ENCODE data around the gene OR8G1. TPM values are rescaled to one million over a fixed set of nuclear protein-coding genes. Genes with fewer than 3 reads are reported as not detected.

Gene OR8G1
- total RNA-seq, 1 donor from 2014 or later, result not detected

GRCh38 chr11:124294687-124295086 is 53.8 kb downstream of the OR8G1 start:
- DNase-seq (ENCODE audit: low read depth), result no peak
- Histone ChIP-seq H3K4me3 (ENCODE audit: low read depth, low read length) (no peak overlapping the region), H3K27me3 (ENCODE audit: control insufficient read depth, insufficient read depth, low read length) (no peaks in the 10 kb centered on the region), H3K36me3 (ENCODE audit: control insufficient read depth, insufficient read depth, low read length) (no peaks in the 10 kb centered on the region)
- TF ChIP-seq CTCF (IDR thresholded peaks at IDR 0.05; ENCODE audit: insufficient read depth, low read length, poor library complexity, severe bottlenecking), result no peak

- H3K36me3 ChIP-seq (ENCODE audit: control insufficient read depth, insufficient read depth, low read length), result no peaks in the 10 kb centered on the region
- no peaks in the 10 kb centered on the region for H3K27me3 ChIP-seq (ENCODE audit: control insufficient read depth, insufficient read depth, low read length)
- H3K4me3 ChIP-seq (ENCODE audit: low read depth, low read length), result no peak overlapping the region
- no peak for DNase-seq (ENCODE audit: low read depth)
- TF ChIP-seq CTCF (IDR thresholded peaks at IDR 0.05; ENCODE audit: insufficient read depth, low read length, poor library complexity, severe bottlenecking), result no peak
Observed at GRCh38 chr11:124296016-124296415, 55.1 kb downstream of the OR8G1 start.

GRCh38 chr11:124297921-124298320 is 57.0 kb downstream of the OR8G1 start:
- H3K4me3 ChIP-seq (ENCODE audit: low read depth, low read length), result no peak overlapping the region
- no peaks in the 10 kb centered on the region for H3K27me3 ChIP-seq (ENCODE audit: control insufficient read depth, insufficient read depth, low read length)
- DNase-seq (ENCODE audit: low read depth), result no peak
- no peak for TF ChIP-seq CTCF (IDR thresholded peaks at IDR 0.05; ENCODE audit: insufficient read depth, low read length, poor library complexity, severe bottlenecking)
- no peaks in the 10 kb centered on the region for H3K36me3 ChIP-seq (ENCODE audit: control insufficient read depth, insufficient read depth, low read length)

GRCh38 chr11:124301548-124301947 is 60.7 kb downstream of the OR8G1 start:
- no peak for TF ChIP-seq CTCF (IDR thresholded peaks at IDR 0.05; ENCODE audit: insufficient read depth, low read length, poor library complexity, severe bottlenecking)
- Histone ChIP-seq H3K36me3 (ENCODE audit: control insufficient read depth, insufficient read depth, low read length) (no peaks in the 10 kb centered on the region), H3K27me3 (ENCODE audit: control insufficient read depth, insufficient read depth, low read length) (no peaks in the 10 kb centered on the region), H3K4me3 (ENCODE audit: low read depth, low read length) (no peak overlapping the region)
- no peak for DNase-seq (ENCODE audit: low read depth)

GRCh38 chr11:124302347-124303125 is 61.6 kb downstream of the OR8G1 start:
- TF ChIP-seq CTCF (IDR thresholded peaks at IDR 0.05; ENCODE audit: insufficient read depth, low read length, poor library complexity, severe bottlenecking), result no peak

More at GRCh38 chr11:124302347-124303125, 61.6 kb downstream of the OR8G1 start:
- no peak overlapping the region for H3K4me3 ChIP-seq (ENCODE audit: low read depth, low read length)
- H3K36me3 ChIP-seq (ENCODE audit: control insufficient read depth, insufficient read depth, low read length), result no peaks in the 10 kb centered on the region
- H3K27me3 ChIP-seq (ENCODE audit: control insufficient read depth, insufficient read depth, low read length), result no peaks in the 10 kb centered on the region
- no peak for DNase-seq (ENCODE audit: low read depth)

Other genes with a start within 250 kb of the OR8G1 start
- not detected in 2 replicates for gene OR10G6, start 245.9 kb upstream of the OR8G1 start, total RNA-seq
- gene OR10G4, start 228.1 kb upstream of the OR8G1 start, total RNA-seq, result not detected in 2 replicates
- gene OR10G9, start 218.1 kb upstream of the OR8G1 start, total RNA-seq, result not detected in 2 replicates
- not detected in 2 replicates for gene OR10G8, start 214.3 kb upstream of the OR8G1 start, total RNA-seq
- gene OR10G7, start 199.8 kb upstream of the OR8G1 start, total RNA-seq, result not detected in 2 replicates
- gene VWA5A, start 125.6 kb upstream of the OR8G1 start, total RNA-seq, result 26.6 and 33.4 TPM in 2 replicates
- gene OR10D3, start 57.8 kb upstream of the OR8G1 start, total RNA-seq, result not detected in 2 replicates
- not detected in 2 replicates for gene OR8G5, start 15.3 kb downstream of the OR8G1 start, total RNA-seq
- gene OR8D1, start 72.9 kb downstream of the OR8G1 start, total RNA-seq, result not detected in 2 replicates
- gene OR8D2, start 79.1 kb downstream of the OR8G1 start, total RNA-seq, result not detected in 2 replicates
- gene OR8B2, start 143.4 kb downstream of the OR8G1 start, total RNA-seq, result not detected in 2 replicates
- not detected in 2 replicates for gene OR8B3, start 157.9 kb downstream of the OR8G1 start, total RNA-seq
- gene OR8B4, start 183.8 kb downstream of the OR8G1 start, total RNA-seq, result not detected in 2 replicates
- gene OR8B8, start 204.6 kb downstream of the OR8G1 start, total RNA-seq, result not detected in 2 replicates

Measured in kidney epithelial cell (primary cell).